Measurements from ENCODE around the gene UBXN11. TPM values are rescaled to one million over a fixed set of nuclear protein-coding genes. Genes with fewer than 3 reads are reported as not detected.

UBXN11 gene
- total and polyA plus RNA-seq, 2 of the 13 experiments (the other 11 are each of a cell fraction or from before 2014, with no cell fraction given), result 9.3 to 10.4 TPM

GRCh38 chr1:26283871-26284596, 22.4 kb downstream of the UBXN11 start:
- Histone ChIP-seq H3K9ac (ENCODE audit: insufficient read depth, low read depth, low read length) (no peak overlapping the region), H3K4me3 (replicated peaks in 1 of 3; ENCODE audit: insufficient read depth in 1 of 3, low read depth in 2 of 3, low read length in 3 of 3) (no peak overlapping the region), H3K79me2 (ENCODE audit: insufficient read depth, low read length) (no peaks in the 10 kb centered on the region), H3K36me3 (replicated peaks in 1 of 2; ENCODE audit: control insufficient read depth in 1 of 2, insufficient read depth in 2 of 2, low read length in 2 of 2) (no peaks in the 10 kb centered on the region; a peak in 1 of 5 replicates), H4K20me1 (ENCODE audit: insufficient read depth, low read length) (no peaks in the 10 kb centered on the region), H3K27me3 (ENCODE audit: control insufficient read depth in 1 of 2, insufficient read depth in 2 of 2, low read length in 2 of 2) (no peaks in the 10 kb centered on the region), H3K4me2 (ENCODE audit: low read depth, low read length) (no peak overlapping the region), H2AFZ (ENCODE audit: low read length) (no peak overlapping the region), H3K27ac (ENCODE audit: extremely low read length, insufficient read depth, low read length) (no peak overlapping the region), H3K9me3 (ENCODE audit: low read length) (no peaks in the 10 kb centered on the region), H3K4me1 (ENCODE audit: insufficient read depth, low read length) (peaks cover 19% of the 10 kb centered on the region)
- TF ChIP-seq ZFAT (CRISPR knock-in tag; conservative IDR thresholded peaks at IDR 0.05) (no peak), MXD3 (CRISPR knock-in tag; IDR thresholded peaks at IDR 0.05) (no peak), NCOA2 (CRISPR knock-in tag; IDR thresholded peaks at IDR 0.05) (no peak), CEBPB (IDR thresholded peaks at IDR 0.05; ENCODE audit: borderline replicate concordance, low read depth, low read length) (peak; percentile 80), CEBPG (CRISPR knock-in tag; IDR thresholded peaks at IDR 0.05) (peak; percentile 29; the same call in 1 of the 2 replicates)
- ATAC-seq, result no peak
- in situ Hi-C loops (cut with HindIII; ENCODE audit: extremely low pct_ligation_motif_present, low pct_unique_long_range_greater_than_20kb) (loop anchor here (5.0 kb wide), 2 partner anchors 38 to 108 kb away; no protein-coding TSS in a partner anchor), intact Hi-C loops (cut with micrococcal nuclease; ENCODE audit: unreplicated experiment) (no loop called here)
- POLR2A ChIA-PET, result no interaction called here
- 100% methylated on average over 1 of the region's 12 CpGs for WGBS (ENCODE audit: low lambda C conversion rate)
- FAIRE-seq, result no peak
- no peak for DNase-seq (ENCODE audit: low spot score)
- no TSS peak for BruUV-seq (replicated peaks)
- CTCF ChIA-PET (ENCODE audit: low intra/inter-chr PET ratio, low total read pairs), result interaction anchor here (2.3 to 3.4 kb wide), 4 partner anchors 37 to 133 kb away, joined by 22 to 51 read pairs (median 22); no protein-coding TSS in a partner anchor

- intact Hi-C loops (cut with micrococcal nuclease; ENCODE audit: unreplicated experiment) (no loop called here), in situ Hi-C loops (cut with HindIII; ENCODE audit: extremely low pct_ligation_motif_present, low pct_unique_long_range_greater_than_20kb) (loop anchor here (5.0 kb wide), 2 partner anchors 39 to 109 kb away; no protein-coding TSS in a partner anchor)
- peaks cover 22% of the 10 kb centered on the region for H3K4me1 ChIP-seq (ENCODE audit: insufficient read depth, low read length)
- no peak for ATAC-seq
- no peak for FAIRE-seq
- WGBS (ENCODE audit: low lambda C conversion rate), result 89% methylated on average over 3 of the region's 4 CpGs
- H3K4me3 ChIP-seq (replicated peaks in 1 of 3; ENCODE audit: insufficient read depth in 1 of 3, low read depth in 2 of 3, low read length in 3 of 3), result no peak overlapping the region
- H4K20me1 ChIP-seq (ENCODE audit: insufficient read depth, low read length), result no peaks in the 10 kb centered on the region
- H3K9me3 ChIP-seq (ENCODE audit: low read length), result no peaks in the 10 kb centered on the region
- DNase-seq (ENCODE audit: low spot score), result no peak
- ChIA-PET CTCF (ENCODE audit: low intra/inter-chr PET ratio, low total read pairs) (interaction anchor here (3.4 kb wide), 1 partner anchor 80 kb away, joined by 51 read pairs; no protein-coding TSS in a partner anchor), POLR2A (no interaction called here)
- no TSS peak for BruUV-seq (replicated peaks)
- H3K79me2 ChIP-seq (ENCODE audit: insufficient read depth, low read length), result no peaks in the 10 kb centered on the region
- H3K36me3 ChIP-seq (replicated peaks in 1 of 2; ENCODE audit: control insufficient read depth in 1 of 2, insufficient read depth in 2 of 2, low read length in 2 of 2), result peaks cover 0 to 2% of the 10 kb centered on the region in 2 experiments; a peak in 1 of 5 replicates
- no peak overlapping the region for H3K4me2 ChIP-seq (ENCODE audit: low read depth, low read length)
- H3K27me3 ChIP-seq (ENCODE audit: control insufficient read depth in 1 of 2, insufficient read depth in 2 of 2, low read length in 2 of 2), result no peaks in the 10 kb centered on the region
- H2AFZ ChIP-seq (ENCODE audit: low read length), result no peak overlapping the region
- no peak for TF ChIP-seq ZNF773 (CRISPR knock-in tag; IDR thresholded peaks at IDR 0.05; ENCODE audit: borderline replicate concordance)
- TF ChIP-seq ZNF280D (CRISPR knock-in tag; IDR thresholded peaks at IDR 0.05), result no peak
- no peak for TF ChIP-seq KLF15 (CRISPR knock-in tag; IDR thresholded peaks at IDR 0.05; ENCODE audit: borderline replicate concordance)
- no peak for TF ChIP-seq KMT2A (CRISPR knock-in tag; IDR thresholded peaks at IDR 0.05)
- no peak for TF ChIP-seq ELF4 (CRISPR knock-in tag; IDR thresholded peaks at IDR 0.05; ENCODE audit: borderline replicate concordance)
- H3K9ac ChIP-seq (ENCODE audit: insufficient read depth, low read depth, low read length), result no peak overlapping the region
- H3K27ac ChIP-seq (ENCODE audit: extremely low read length, insufficient read depth, low read length), result no peak overlapping the region
Measured at GRCh38 chr1:26283279-26283853, 23.1 kb downstream of the UBXN11 start.
